Stimulated activated naive CD8-positive, alpha-beta T cell treated with anti-CD3 and anti-CD28 coated beads, Interleukin-15, amount 100 ng/mL, for 72 hours (primary cell): ENCODE results near the gene ARSB.
"Not testable (repeated sequence)": the region's sequence is repeated elsewhere in the genome, so short reads cannot be mapped to it uniquely, and the experiment has no call there.

ENCODE experiments used
- ATAC-seq: fragments of 150-1000 bp; cut with Tn5 transposase; 2 replicates; pipeline ENCODE4 v1.10.0; 2021; ENCODE audit warnings: mild to moderate bottlenecking, moderate library complexity
- DNase-seq, 2 donors: peaks; one replicate each; pipeline ENCODE4 v3.0.0; 2021 to 2022
- H3K27ac Mint-ChIP-seq, 2 donors: one replicate each; pipeline ENCODE4 v1.8.0; 2022; ENCODE audit warnings: mild to moderate bottlenecking in 2 of 2, mixed read lengths in 2 of 2, moderate library complexity in 2 of 2
- H3K27me3 Mint-ChIP-seq: one replicate; pipeline ENCODE4 v1.8.0; 2022; ENCODE audit warnings: mixed read lengths
- H3K4me1 Mint-ChIP-seq: one replicate; pipeline ENCODE4 v1.8.0; 2022; ENCODE audit warnings: mild to moderate bottlenecking, mixed read lengths
- H3K4me3 Mint-ChIP-seq, 2 donors: one replicate each; pipeline ENCODE4 v1.8.0; 2022; ENCODE audit warnings: mild to moderate bottlenecking in 2 of 2, mixed read lengths in 2 of 2, moderate library complexity in 1 of 2
- H3K9me3 Mint-ChIP-seq, 2 donors: one replicate each; pipeline ENCODE4 v1.8.0; 2022; ENCODE audit warnings: mixed read lengths in 2 of 2

ARSB gene

DNA sequence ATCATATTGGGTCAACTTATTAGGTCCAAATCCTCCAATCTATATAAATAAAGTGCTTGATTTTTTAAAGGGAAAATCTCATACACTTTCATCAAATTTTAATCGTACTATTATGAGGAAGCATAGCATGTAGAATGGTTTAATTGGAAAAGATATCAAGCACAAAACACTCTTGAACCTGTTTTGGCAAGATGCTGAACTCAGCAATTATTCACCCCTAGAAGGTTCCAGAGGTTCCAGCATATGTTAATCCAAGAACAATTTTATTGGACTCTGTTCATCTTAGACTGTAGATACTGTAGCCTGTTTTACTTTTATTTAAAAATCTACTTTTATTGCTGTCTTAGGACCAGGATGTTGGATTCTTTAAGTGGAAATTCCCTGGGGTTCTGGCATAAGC lies 244.1 kb downstream of the ARSB start:
- H3K27ac Mint-ChIP-seq = no peak overlapping the region
- no peak for DNase-seq
- no peak overlapping the region for H3K4me3 Mint-ChIP-seq
- ATAC-seq = no peak
- H3K4me1 Mint-ChIP-seq = no peaks in the 10 kb centered on the region
- peaks cover 13% of the 10 kb centered on the region for H3K27me3 Mint-ChIP-seq
- no peaks in the 10 kb centered on the region for H3K9me3 Mint-ChIP-seq

DNA sequence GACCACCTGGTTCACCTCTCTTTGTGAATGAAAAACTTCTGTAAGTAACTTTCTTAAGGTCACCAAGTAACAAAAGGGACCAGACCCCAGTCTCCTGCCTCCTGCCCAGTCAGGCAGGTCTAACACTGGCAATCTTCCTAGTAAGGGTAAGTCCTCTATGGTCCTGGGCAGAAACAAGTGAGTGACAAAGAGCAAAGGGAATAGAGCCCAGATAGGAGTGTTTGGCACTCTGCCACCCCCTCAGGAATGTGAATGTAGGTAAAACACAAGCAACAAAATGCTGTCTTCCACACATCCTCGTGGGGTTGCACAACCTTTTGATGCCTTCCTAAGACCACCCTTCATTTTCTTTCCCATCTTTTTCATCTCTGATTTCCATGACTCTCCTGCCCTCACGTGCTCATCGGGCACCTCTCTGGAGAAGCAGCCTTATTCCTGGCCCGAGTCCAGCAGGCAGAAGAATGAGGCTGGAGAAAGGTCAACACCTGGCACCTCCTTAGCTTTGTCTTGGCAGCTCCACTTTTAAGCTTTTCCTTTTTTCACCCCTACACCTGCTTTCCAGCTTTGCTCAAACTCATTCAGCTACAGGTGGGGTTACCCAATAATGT lies 246.3 kb downstream of the ARSB start:
- DNase-seq = no peak
- no peaks in the 10 kb centered on the region for H3K9me3 Mint-ChIP-seq
- H3K27me3 Mint-ChIP-seq = peaks cover 10% of the 10 kb centered on the region
- H3K4me3 Mint-ChIP-seq = no peak overlapping the region
- ATAC-seq = no peak
- no peaks in the 10 kb centered on the region for H3K4me1 Mint-ChIP-seq
- H3K27ac Mint-ChIP-seq = no peak overlapping the region

- no peak for ATAC-seq
- H3K4me3 Mint-ChIP-seq = no peak overlapping the region
- H3K27ac Mint-ChIP-seq = peak overlapping the region in 1 of 2 donors; percentile 34
- no peaks in the 10 kb centered on the region for H3K9me3 Mint-ChIP-seq
- DNase-seq = no peak
- no peaks in the 10 kb centered on the region for H3K4me1 Mint-ChIP-seq
- peaks cover 10% of the 10 kb centered on the region for H3K27me3 Mint-ChIP-seq
Observed at GRCh38 chr5:78738104-78738503, 247.0 kb downstream of the ARSB start.

- H3K9me3 Mint-ChIP-seq = no peaks in the 10 kb centered on the region
- H3K4me3 Mint-ChIP-seq = no peak overlapping the region
- no peak overlapping the region for H3K27ac Mint-ChIP-seq
- H3K4me1 Mint-ChIP-seq = no peaks in the 10 kb centered on the region
- ATAC-seq (no peak), DNase-seq (no peak)
- peaks cover 10% of the 10 kb centered on the region for H3K27me3 Mint-ChIP-seq
Observed at GRCh38 chr5:78735834-78736463, 249.2 kb downstream of the ARSB start.

- ATAC-seq = no peak
- H3K9me3 Mint-ChIP-seq = peaks cover 0 to 4% of the 10 kb centered on the region in 2 donors
- no peak overlapping the region for H3K4me3 Mint-ChIP-seq
- H3K27ac Mint-ChIP-seq = no peak overlapping the region
- no peaks in the 10 kb centered on the region for H3K4me1 Mint-ChIP-seq
- peaks cover 10% of the 10 kb centered on the region for H3K27me3 Mint-ChIP-seq
- DNase-seq = no peak
Observed at GRCh38 chr5:78734950-78735349, 250.2 kb downstream of the ARSB start.

GRCh38 chr5:78734094-78734845 lies 250.8 kb downstream of the ARSB start:
- ATAC-seq = no peak
- Mint-ChIP-seq H3K9me3 (peaks cover 0 to 4% of the 10 kb centered on the region in 2 donors), H3K4me3 (no peak overlapping the region), H3K27me3 (peaks cover 10% of the 10 kb centered on the region), H3K4me1 (no peaks in the 10 kb centered on the region), H3K27ac (no peak overlapping the region)
- no peak for DNase-seq

- DNase-seq, ATAC-seq, H3K27me3 Mint-ChIP-seq, H3K4me3 Mint-ChIP-seq, H3K9me3 Mint-ChIP-seq, H3K27ac Mint-ChIP-seq, H3K4me1 Mint-ChIP-seq: not testable (repeated sequence)
Observed at GRCh38 chr5:78732721-78733120, 252.4 kb downstream of the ARSB start.

GRCh38 chr5:78731884-78732283 lies 253.2 kb downstream of the ARSB start:
- peaks cover 0 to 4% of the 10 kb centered on the region in 2 donors for H3K9me3 Mint-ChIP-seq
- H3K27me3 Mint-ChIP-seq = peaks cover 10% of the 10 kb centered on the region
- ATAC-seq (no peak), DNase-seq (no peak)
- no peak overlapping the region for H3K27ac Mint-ChIP-seq
- no peak overlapping the region for H3K4me3 Mint-ChIP-seq
- H3K4me1 Mint-ChIP-seq = no peaks in the 10 kb centered on the region

DNA sequence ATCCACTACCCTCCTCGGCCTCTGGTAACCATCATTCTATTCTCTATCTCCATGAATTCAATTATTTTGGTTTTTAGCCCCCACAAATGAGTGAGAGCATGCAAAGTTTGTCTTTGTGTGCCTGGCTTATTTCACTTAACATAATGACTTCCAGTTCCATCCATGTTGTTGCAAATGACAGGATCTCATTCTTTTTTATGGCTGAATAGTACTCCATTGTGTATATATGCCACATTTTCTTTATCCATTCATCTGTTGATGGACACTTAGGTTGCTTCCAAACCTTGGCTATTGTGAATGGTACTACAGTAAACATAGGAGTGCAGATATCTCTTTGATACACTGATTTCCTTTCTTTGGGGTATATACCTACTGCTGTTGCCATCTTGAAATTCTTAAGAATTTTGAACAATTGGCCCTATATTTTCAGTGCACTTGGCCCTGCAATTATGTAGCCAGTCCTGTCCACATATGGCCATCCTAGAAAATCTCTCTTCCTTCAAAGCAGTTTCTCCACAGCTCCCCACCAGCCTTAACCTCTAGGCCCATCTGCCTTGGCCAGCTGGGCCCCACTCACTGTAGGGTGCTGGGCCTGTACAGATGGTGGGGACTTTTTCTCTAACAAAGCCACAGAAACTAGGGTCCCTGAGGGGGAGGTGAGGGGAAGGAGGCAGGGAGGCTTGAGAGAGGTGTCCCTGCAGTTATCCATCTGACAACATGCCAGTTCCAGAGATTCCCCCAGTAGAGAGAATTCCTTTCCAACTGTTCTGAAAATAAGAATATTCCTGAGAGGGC lies 254.6 kb downstream of the ARSB start:
- ATAC-seq = no peak
- Mint-ChIP-seq H3K4me1 (no peaks in the 10 kb centered on the region), H3K27ac (no peak overlapping the region), H3K27me3 (peaks cover 2% of the 10 kb centered on the region), H3K4me3 (no peak overlapping the region), H3K9me3 (peaks cover 0 to 4% of the 10 kb centered on the region in 2 donors)
- DNase-seq = no peak

GRCh38 chr5:78727786-78728761 lies 257.0 kb downstream of the ARSB start:
- Mint-ChIP-seq H3K27ac (no peak overlapping the region), H3K9me3 (peaks cover 0 to 4% of the 10 kb centered on the region in 2 donors), H3K4me1 (no peaks in the 10 kb centered on the region), H3K4me3 (no peak overlapping the region), H3K27me3 (no peaks in the 10 kb centered on the region)
- ATAC-seq (no peak), DNase-seq (no peak)
